Erythroblast (primary cell): ENCODE results near the gene TBCD.

Experiments
- DNase-seq, 2 experiments: peaks; one replicate each; lab custom pipeline; 2025; lab: John Stamatoyannopoulos, UW
- GATA1 ChIP-seq: IDR thresholded peaks from 2 replicates; pipeline ENCODE4 v1.6.1; 2011; ENCODE audit warnings: low read depth, mild to moderate bottlenecking, control low read depth, low read length, moderate library complexity
- POLR2A ChIP-seq: IDR thresholded peaks from 2 replicates; pipeline ENCODE4 v1.6.1; 2011; ENCODE audit warnings: mild to moderate bottlenecking, low read length

Gene TBCD

DNA sequence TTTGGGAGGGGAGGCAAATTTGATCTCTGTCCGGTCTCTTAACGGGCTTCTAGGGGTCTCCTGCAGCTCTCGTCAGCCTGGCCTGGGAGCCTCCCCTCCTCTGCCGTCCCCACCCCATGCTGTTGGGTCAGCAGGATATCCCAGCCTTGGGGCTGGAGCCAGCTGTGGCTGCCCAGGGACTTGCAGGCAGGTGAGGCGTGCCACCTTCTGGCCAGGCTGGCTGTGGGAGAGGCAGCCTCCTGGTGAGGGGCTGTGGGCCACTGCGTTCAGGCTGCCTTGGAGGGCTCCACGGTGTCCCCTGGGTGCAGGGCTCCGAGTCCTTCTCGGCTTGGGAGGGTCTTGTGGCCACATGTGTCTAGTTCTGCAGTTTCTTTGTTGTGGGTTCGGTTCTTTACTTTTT is 34.6 kb downstream of the TBCD start:
- no peak for TF ChIP-seq POLR2A
- TF ChIP-seq GATA1, result no peak
- no peak for DNase-seq

DNA sequence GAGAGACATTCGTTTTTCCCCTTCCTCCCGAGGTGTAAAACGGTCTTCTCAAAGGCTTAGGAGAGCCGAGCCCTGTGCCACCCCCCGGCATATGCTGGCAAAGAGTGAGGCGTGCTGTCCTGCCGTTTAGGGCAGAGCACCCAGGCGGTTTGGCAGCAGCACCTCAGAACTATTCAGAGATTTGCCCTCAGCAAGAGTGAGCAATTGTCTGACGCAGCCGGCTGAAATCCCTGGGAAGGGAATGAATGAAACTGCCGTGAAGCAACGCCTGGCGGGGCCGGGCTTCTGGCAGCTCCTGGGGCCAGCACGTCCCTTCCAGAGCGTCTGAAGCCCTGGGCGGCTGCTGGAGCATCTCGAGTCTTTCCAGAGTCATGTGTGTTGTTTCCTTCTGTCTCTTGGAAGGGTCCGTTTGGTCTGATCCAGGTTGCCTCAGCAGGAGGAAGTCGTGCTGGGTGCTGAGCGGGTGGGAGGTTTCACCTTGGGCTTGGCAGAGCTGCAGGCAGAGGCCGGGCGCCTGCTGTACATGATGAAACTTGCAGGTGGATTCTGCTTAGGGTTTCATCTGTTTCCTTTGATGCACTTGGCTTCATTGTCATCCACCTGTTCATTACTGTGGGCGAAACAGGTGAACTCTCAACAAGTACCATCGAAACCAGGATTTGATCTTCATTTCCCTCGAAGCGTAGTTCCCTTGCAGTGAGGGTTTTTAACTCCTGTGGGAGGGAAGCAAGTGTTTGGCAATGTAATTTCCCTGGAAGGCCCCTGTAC is 35.4 kb downstream of the TBCD start:
- TF ChIP-seq POLR2A (no peak), GATA1 (no peak)
- DNase-seq, result no peak

DNA sequence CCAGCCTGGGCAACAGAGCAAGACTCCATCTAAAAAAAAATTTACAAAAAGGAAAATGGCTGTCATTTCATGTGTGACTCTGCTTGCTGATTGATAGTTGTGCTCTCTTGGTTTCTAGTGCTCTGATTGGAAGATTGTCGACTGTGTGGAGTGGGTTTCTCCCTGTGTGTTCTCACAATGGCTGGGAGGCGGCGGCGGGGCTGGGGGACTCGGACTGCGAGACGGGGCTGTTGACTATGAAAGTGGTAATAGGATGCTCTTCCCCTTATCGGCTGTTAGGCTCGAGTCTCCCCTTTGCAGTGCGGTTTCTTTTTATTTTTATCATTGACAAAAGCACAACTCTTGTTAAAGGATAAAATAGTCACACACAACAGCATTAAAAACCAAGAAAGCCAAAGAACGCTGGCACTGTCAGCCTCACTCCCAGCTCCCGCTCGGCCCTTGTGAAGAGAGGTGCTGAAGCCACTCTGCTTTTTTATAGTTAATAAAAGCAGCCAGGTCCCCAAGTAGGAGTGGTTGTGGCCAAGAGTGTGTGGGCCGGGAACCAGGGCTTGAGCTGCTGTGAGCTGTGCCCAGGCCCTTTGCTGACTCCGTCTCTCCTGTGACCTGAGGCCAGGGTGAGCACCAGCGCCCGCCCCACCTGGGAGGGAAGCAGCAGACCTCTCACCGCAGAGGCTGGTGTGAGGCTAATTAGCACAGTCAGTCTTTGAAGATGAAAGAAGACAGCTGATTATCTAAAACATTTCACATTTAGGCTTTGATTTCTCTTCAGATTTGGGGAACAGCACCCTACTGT is 36.5 kb downstream of the TBCD start:
- no peak for DNase-seq
- TF ChIP-seq POLR2A (no peak), GATA1 (no peak)

DNA sequence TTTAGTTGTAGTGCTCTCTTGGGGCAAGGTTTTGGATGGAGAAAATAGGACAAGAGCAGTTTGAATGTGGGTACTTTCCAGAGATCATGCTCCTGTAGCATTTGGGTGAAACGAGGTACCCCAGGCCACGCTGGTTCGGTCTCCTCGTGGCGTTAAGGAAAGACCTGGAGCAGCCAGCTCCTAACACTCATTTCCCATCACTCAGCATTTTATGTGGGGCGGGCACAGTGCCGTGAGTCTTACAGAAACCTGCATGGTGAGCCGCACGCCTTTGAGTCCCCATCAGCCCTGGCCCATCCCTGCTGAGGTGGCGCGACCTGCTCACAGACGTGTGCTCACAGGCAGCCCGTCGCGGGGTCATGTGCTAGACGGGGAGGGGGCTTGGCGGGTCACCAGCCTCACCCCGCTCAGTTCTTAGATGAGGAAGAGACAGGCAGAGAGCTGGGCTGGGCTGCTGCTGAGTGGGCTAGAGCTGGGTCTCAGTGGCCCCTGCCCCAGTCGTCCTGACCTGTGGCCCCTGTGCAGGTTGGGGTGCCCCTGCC is 37.3 kb downstream of the TBCD start:
- no peak for TF ChIP-seq GATA1
- TF ChIP-seq POLR2A, result no peak
- DNase-seq, result no peak

DNA sequence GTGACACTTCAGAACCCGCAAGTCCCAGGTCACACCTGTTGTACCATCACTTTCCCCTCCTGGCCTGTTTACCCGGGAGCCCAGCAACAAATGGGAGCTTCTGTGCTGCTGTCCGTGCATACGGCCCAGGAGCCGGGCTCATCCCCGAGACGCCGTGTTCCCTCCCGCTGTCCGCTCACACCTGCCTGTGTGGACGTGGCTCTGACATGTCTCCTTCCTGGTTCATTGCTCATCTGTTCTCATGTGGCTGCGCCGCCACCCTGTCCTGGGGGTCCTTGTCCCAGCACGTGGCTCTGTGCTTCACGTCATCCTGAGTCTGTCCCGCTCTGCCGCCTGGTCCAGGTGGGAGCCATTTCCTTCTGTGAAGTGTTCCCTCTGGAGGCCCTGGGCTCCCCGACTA is 37.9 kb downstream of the TBCD start:
- DNase-seq, result no peak
- TF ChIP-seq GATA1, result no peak
- TF ChIP-seq POLR2A, result no peak

DNA sequence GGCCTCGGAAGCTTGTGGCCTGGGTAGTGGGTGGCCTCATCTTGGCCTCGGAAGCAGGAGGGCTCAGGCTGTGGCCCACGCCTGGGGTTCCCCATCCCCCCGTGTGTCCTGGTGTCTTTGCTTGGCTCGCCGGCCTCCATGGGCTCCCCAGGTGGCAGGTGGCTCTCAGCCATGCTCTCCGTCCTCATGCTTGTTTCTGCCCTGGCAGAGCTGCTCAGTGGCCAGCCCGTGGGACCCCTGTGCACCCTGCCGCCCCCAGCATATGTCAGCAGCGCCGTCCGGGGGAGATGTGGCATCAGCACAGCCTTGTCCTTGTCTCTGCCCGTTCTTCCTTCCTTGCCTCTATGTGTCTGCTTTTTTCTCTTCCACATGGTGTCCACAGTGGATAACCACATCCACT is 38.5 kb downstream of the TBCD start:
- TF ChIP-seq POLR2A (no peak), GATA1 (no peak)
- DNase-seq, result no peak

DNA sequence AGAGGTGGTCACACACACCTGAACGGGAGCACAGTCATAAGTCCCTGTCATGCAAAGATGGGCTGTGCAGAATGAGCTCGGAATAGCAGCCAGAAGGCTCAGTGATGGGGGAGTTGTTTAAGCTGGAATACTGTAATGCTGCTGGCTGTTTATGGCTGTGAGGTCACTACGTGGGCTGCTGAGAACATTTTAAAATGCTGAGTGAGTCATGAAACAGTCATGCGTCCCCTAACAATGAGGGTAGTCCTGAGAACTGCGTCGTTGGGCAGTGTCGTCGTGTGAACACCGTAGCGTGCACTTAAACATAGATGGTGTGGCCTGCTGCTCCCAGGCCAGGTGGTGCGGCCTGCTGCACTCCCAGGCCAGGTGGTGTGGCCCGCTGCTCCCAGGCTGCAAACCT is 39.7 kb downstream of the TBCD start:
- TF ChIP-seq POLR2A, result no peak
- no peak for TF ChIP-seq GATA1
- no peak for DNase-seq

DNA sequence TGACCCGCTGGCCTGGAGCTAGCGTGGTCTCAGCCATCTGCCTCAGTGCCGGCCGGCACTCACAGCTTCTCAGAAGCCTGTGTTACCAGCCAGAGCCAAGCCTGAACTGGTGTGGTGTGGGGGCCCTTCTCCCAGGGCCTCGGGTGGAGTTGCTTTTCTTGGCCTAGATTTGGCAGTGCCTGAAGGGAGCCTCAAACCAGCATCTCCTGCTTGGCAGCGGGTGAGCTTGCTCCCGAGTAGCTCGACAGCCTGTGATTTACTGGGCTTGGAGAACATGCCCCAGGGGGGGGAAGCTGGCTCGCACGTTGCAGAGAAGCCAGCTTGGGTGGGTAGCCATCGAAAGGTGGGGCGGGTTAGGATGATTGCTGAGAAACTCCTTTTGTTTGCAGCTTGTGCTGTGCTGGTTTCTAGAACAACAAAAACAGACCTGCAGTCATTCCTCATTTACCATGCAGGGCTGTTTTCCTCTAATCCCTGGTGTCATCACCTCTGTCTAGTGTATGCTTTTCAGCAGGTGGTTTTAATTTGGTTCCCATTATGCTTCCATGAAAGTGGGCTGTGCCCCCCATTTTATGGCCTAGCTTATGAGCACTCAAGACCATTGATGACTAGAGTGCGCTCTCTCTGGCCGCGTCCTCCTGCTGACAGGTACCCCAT is 42.2 kb downstream of the TBCD start:
- no peak for DNase-seq
- TF ChIP-seq POLR2A, result no peak
- TF ChIP-seq GATA1, result no peak

DNA sequence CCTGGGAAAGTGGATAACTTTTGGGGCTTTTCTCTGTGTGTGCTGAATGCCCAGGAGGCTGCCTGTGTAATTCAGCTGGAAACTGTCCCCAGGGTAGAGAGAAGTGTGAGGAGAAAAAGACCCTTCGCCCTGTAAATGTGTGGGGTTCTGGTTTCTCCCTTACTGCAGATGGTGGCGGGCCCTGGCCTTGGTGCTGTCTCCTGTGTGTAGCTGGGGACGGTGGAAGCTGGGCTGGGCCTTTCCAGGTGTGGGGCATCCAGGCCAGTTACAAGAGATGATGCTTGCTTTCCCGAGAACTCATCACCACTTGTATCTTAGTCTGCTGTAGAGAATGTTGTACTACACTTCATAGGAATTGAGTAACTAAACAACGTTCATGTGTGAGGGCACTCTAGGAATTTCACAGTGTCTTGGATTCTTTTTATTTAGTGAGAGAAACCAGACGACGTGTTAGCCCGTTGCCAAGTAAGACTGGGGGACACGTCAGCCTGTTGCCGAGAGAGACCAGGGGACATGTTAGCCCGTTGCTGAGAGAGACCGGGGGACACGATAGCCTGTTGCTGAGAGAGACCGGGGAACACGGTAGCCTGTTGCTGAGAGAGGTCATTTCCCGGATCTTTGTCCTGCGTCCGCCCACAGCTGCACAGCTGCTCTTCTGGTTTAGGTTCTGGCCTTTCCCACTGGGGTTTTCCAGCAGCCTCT is 43.1 kb downstream of the TBCD start:
- DNase-seq, result no peak
- no peak for TF ChIP-seq POLR2A
- no peak for TF ChIP-seq GATA1

DNA sequence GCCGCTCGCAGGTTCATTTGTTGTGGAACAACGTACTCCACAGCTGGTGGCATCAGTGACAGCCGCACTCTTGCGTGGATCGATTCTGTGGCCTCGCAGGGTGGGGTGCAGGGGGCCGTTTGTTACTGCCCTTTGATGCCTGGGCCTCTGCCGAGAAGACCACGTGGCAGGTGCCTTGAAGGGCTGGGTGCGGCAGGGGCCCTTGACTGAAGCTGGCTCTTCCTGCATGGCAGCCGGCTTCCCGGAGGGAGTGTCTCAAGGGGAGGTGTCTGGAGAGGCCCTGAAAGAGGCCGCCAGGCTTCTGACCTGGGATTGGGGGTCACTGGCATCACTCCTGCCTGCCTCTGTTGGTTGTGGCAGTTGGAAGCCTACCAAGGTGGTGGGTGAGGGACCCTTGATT is 43.8 kb downstream of the TBCD start:
- TF ChIP-seq POLR2A (no peak), GATA1 (no peak)
- no peak for DNase-seq

DNA sequence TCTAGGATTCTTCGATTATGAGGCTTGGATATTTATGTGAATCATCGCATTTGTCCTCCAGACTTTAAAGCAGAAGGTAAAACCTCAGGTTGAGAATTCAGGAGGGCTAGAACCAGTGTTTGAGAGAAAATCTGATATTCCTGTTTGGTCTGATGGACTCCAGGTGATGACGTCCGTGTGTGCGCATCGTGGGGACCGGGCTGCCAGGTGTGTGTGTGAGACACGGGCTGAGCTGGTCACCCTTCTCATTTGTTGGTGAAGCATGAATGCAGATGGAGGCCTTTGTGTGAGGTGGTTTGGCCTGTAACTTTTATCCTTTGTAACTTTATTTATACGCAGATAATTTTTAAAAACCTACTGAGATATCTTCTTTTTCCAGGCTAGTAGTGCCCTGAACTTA is 45.2 kb downstream of the TBCD start:
- DNase-seq, result no peak
- no peak for TF ChIP-seq GATA1
- no peak for TF ChIP-seq POLR2A

DNA sequence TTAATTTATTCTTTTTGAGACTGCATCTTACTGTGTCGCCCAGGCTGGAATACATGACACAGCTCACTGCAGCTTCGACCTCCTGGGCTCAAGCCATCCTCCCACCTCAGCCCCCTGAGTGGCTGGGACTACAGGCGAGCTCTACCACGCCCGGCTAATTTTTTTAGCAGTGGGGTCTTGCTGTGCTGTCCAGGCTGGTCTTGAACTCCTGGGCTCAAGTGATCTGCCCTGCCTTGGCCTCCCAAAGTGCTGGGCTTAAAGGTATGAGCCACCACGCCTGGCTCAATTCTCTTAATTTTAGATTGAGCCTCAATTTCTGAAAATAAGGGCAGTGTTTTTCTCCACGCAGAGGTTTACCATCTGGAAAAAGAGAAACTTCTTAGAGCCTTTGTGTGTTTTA is 46.9 kb downstream of the TBCD start:
- TF ChIP-seq GATA1 (no peak), POLR2A (no peak)
- no peak for DNase-seq

DNA sequence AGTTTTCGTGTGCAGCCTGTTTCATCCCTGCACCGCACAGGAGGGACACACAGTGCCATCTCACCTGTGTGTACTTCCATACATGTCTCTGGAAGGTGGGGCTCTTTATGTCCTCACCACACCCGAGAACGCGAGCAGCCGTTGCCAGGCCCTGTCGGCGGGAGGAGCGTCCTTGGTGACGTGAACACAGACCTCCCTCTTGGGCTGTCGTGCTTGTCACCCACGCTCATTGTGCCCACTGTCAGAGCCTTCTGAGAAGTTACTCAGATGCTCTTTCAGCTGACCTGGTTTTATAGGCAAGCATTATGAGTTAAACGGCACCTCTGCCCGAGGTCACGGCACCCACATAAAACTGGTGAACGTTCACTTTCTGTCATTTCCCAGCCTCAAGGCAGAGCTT is 47.7 kb downstream of the TBCD start:
- no peak for TF ChIP-seq POLR2A
- TF ChIP-seq GATA1, result no peak
- DNase-seq, result no peak

DNA sequence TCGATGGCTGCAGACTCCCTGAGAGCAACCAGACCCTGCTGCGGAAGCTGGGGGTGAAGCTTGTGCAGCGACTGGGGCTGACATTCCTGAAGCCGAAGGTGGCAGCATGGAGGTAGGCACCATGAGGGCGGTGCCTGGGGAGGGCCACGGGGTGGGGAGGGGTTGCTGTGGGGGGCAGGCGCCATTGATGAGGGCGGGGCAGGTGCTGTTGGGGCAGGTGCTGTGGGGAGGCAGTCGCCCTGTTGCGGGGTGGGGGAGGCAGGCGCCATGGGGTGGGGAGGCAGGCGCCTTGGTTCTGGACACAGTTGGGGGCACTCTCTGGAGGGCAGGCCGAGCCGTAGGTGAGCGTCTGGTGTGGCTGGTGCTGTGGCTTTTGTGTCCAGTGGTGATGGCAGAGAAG is 49.0 kb downstream of the TBCD start:
- TF ChIP-seq GATA1 (no peak), POLR2A (no peak)
- DNase-seq, result no peak
